Hepatic stellate cell (primary cell): ENCODE data around the gene ASB2.

Source experiments
- DNase-seq: peaks from one replicate; pipeline ENCODE4 v3.0.0; 2011; ENCODE audit warnings: low spot score

The ASB2 gene

GRCh38 chr14:93929048-93929535, 47.3 kb downstream of the ASB2 start:
- no peak for DNase-seq

GRCh38 chr14:93928184-93929047, 48.0 kb downstream of the ASB2 start:
- DNase-seq, result no peak

GRCh38 chr14:93927800-93928145, 48.6 kb downstream of the ASB2 start:
- no peak for DNase-seq

- DNase-seq, result no peak
Observed at GRCh38 chr14:93926873-93927799, 49.2 kb downstream of the ASB2 start, which contains the start of gene FAM181A. TSS of gene FAM181A (plus strand) at chr14:93927344. CDS start at chr14:93928286, 942 bp downstream.

- no peak for DNase-seq
Observed at GRCh38 chr14:93926245-93926872, 50.0 kb downstream of the ASB2 start.

GRCh38 chr14:93925374-93925895, 50.9 kb downstream of the ASB2 start:
- no peak for DNase-seq

- no peak for DNase-seq
Observed at GRCh38 chr14:93924592-93925355, 51.6 kb downstream of the ASB2 start.

GRCh38 chr14:93923626-93924025, 52.7 kb downstream of the ASB2 start:
- DNase-seq, result no peak

- DNase-seq, result no peak
Observed at GRCh38 chr14:93921001-93921806, 55.2 kb downstream of the ASB2 start.

GRCh38 chr14:93917141-93917540, 59.2 kb downstream of the ASB2 start:
- DNase-seq, result no peak

GRCh38 chr14:93916498-93916897, 59.9 kb downstream of the ASB2 start:
- no peak for DNase-seq

GRCh38 chr14:93915800-93916199, 60.6 kb downstream of the ASB2 start:
- no peak for DNase-seq

- DNase-seq, result no peak
Observed at GRCh38 chr14:93915070-93915705, 61.2 kb downstream of the ASB2 start.

- DNase-seq, result no peak
Observed at GRCh38 chr14:93914278-93914677, 62.1 kb downstream of the ASB2 start.

- DNase-seq, result no peak
Observed at GRCh38 chr14:93912782-93913181, 63.6 kb downstream of the ASB2 start.

GRCh38 chr14:93911975-93912615, 64.3 kb downstream of the ASB2 start:
- DNase-seq, result no peak

- no peak for DNase-seq
Observed at GRCh38 chr14:93909429-93910128, 66.8 kb downstream of the ASB2 start.
